GM12891 (cell line): ENCODE measurements around the gene SH3D21.

Experiments
- DNase-seq: peaks from one replicate; pipeline ENCODE4 v3.0.0; 2011; ENCODE audit warnings: low spot score; ENCODE audit not compliant: insufficient read length
- FAIRE-seq: peaks from 2 replicates; lab custom pipeline; 2011; peaks lifted over from hg19 to GRCh38; lab: Jason Lieb, UNC
- PAX5 ChIP-seq: IDR thresholded peaks from 2 replicates; pipeline ENCODE4 v1.6.1; 2011; ENCODE audit warnings: low read length, moderate library complexity, mild to moderate bottlenecking; ENCODE audit not compliant: insufficient read depth, severe bottlenecking
- POLR2A ChIP-seq: IDR thresholded peaks from 2 replicates; pipeline ENCODE4 v1.6.1; 2011; ENCODE audit warnings: low read depth, low read length, control low read depth
- POLR2AphosphoS5 ChIP-seq: IDR thresholded peaks from 2 replicates; pipeline ENCODE4 v1.6.1; 2011; ENCODE audit warnings: low read depth, low read length, control low read depth
- POU2F2 ChIP-seq: IDR thresholded peaks from 2 replicates; pipeline ENCODE4 v1.6.1; 2011; ENCODE audit warnings: low read depth, mild to moderate bottlenecking, control low read depth, low read length, moderate library complexity
- SPI1 ChIP-seq: IDR thresholded peaks from 2 replicates; pipeline ENCODE4 v1.6.1; 2011; ENCODE audit warnings: low read depth, low read length, control low read depth
- TAF1 ChIP-seq: IDR thresholded peaks from 2 replicates; pipeline ENCODE4 v1.6.1; 2011; ENCODE audit warnings: low read depth, low read length, control low read depth

Gene SH3D21

GRCh38 chr1:36351227-36351977 lies 45.2 kb downstream of the SH3D21 start:
- FAIRE-seq (no peak), DNase-seq (no peak)
- TF ChIP-seq POLR2AphosphoS5 (no peak), SPI1 (0 out of 2 replicates have a peak, but pooled peaks have one; percentile 7)

GRCh38 chr1:36352125-36352909 lies 46.1 kb downstream of the SH3D21 start:
- no peak for DNase-seq
- no peak for FAIRE-seq
- TF ChIP-seq POU2F2 (no peak), PAX5 (no peak), POLR2A (no peak), POLR2AphosphoS5 (no peak), TAF1 (no peak), SPI1 (no peak)

DNA sequence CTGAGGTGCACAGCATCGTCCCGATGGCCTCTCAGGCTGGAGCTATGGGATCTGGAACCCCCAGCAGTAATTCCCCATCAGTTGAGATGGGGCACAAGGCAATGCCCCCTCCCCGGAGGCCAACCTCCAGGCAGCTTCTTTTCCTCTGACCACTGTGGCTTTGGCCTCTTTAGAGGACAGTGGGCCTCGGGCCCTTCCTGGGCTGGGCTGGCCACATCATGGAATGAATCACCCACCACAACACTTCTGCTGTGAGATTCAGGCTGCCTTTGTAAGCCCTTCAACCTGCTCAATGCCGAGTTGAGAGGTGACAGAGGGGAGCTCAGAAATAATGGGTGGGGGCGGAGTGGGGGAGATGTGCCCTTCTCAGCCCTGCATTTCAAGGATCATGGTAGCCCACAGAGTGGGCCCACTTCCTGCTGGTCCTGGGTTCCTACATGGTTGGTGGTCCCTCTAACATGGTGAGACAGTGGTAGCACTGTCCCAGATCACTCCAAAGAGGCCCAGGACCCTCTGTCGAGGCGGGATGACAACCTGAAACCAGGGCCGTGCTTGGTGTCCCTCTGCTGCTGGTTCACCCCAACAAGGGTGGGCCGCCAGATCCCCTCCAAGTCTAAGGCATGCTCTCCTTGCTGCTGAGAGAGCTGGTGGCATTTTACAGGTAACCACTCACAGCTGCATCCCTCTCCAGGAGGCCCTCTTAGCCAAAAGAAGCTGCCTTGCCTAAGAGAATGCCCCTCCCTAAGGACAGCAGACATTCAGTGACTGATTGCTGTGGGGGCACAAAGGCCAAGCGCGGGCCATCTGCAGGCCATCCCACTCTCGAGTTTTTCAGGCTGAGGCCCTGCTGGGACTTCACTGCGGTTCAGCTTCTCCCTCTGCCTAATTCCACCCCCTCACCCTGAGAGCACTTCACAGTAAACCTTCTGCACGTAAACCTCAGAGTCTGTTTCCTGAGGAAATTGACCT lies 47.0 kb downstream of the SH3D21 start:
- no peak for FAIRE-seq
- no peak for DNase-seq
- no peak for TF ChIP-seq PAX5
- TF ChIP-seq SPI1: no peak
- no peak for TF ChIP-seq POU2F2
- TF ChIP-seq POLR2AphosphoS5: no peak
- no peak for TF ChIP-seq TAF1
- no peak for TF ChIP-seq POLR2A

GRCh38 chr1:36354486-36354885 lies 48.3 kb downstream of the SH3D21 start:
- TF ChIP-seq SPI1 (no peak), PAX5 (no peak), TAF1 (no peak), POU2F2 (no peak), POLR2A (no peak), POLR2AphosphoS5 (no peak)
- no peak for FAIRE-seq
- no peak for DNase-seq

DNA sequence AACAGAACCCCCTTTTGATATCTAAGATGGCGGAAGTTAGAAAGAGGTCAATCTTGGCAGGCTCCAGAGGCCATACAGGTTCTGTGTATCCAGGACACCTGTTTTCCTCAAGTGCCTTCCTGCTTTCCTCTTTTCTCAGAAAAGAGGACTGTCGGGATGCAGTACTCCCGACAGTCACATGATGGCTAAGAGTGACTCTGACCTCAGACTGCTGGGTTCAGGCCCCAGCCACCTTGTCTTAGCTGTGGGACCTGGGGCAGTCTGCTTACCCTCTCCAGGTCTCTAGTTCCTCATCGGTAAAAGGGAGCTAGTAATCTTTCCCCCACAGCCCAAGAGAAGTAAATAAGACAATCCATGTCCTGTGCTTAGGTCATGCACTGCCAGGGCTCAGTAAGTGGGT lies 49.6 kb downstream of the SH3D21 start:
- TF ChIP-seq POU2F2 (no peak), PAX5 (no peak), SPI1 (no peak), TAF1 (no peak), POLR2A (no peak), POLR2AphosphoS5 (no peak)
- DNase-seq: no peak
- FAIRE-seq: no peak

DNA sequence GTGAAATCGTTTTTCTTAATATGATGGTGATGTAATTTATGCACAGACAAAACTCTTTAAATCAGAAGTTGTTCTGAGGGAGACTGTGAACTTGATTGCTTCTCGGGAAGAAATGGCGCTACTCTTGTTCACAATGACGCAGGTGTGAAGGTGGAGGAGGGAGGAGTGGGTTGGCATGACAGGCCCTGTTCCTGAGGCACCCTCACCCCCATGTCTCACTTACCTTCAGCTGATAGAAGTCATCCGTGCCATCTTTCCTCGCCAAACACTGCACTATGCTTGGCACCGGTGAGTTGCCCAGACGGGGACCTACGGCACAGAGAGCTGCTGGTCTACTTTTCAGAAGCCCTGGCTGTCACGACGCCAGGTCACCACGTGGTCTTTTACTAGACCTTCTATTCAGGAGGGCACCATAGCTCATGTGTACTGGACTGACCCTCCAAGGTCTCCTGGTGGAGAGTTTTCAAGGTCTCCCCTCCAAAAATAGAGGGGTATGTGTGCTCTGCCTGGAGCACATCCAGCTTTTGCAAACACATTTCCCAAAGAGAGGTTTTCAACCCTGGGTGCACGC lies 52.4 kb downstream of the SH3D21 start:
- FAIRE-seq (no peak), DNase-seq (no peak)
- no peak for TF ChIP-seq TAF1
- TF ChIP-seq POLR2A: no peak
- no peak for TF ChIP-seq POU2F2
- no peak for TF ChIP-seq SPI1
- no peak for TF ChIP-seq POLR2AphosphoS5
- no peak for TF ChIP-seq PAX5

DNA sequence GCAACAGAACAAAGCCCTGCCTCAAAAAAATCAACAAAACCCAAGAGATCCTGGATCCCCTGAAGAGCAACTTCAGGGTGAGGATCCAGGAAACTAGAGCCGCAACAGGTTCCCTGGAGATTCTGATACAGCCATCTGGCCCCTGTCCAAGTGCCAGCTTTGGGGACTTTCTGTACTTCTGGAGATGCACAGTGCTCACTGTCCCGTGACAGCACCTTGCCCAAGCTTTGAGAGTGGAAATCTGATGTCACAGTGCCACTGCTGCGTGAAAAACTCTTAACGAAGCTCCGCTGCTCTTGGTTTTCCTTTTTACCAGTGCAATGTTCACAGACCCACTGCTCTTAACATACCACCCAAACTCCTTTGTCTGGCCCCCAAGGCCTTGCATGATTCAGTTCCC lies 53.2 kb downstream of the SH3D21 start:
- no peak for FAIRE-seq
- DNase-seq: no peak
- TF ChIP-seq POU2F2 (no peak), POLR2AphosphoS5 (no peak), SPI1 (no peak), POLR2A (no peak), PAX5 (no peak), TAF1 (no peak)

GRCh38 chr1:36359911-36360550 lies 53.9 kb downstream of the SH3D21 start:
- FAIRE-seq (peak; percentile 54), DNase-seq (no peak)
- TF ChIP-seq SPI1 (no peak), TAF1 (no peak), POLR2AphosphoS5 (no peak), POU2F2 (no peak), POLR2A (no peak), PAX5 (no peak)

DNA sequence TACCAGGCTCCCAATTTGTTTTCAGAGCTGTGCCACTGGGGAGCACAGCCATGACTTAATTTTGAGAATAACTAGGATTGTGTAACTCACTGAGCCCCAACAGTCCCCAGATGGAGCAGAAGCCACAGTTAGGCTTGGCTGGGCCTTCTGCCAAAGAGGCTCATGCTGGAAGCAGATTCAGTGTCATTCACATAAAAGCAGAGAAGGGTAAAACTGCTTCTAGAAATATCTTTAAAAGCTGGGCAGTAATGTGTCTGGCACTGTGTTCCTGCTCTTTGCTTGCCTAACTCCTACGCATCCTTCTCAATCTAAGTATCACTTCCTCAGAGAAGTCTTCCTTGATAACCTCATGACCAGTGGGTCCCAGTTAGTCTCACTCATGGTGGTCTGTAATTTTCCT lies 59.2 kb downstream of the SH3D21 start:
- DNase-seq: no peak
- FAIRE-seq: no peak
- TF ChIP-seq POU2F2 (no peak), SPI1 (peak; percentile 94)
